Hypothalamus (tissue), 51 donors: ENCODE data around the gene PRSS12.
"Not testable (repeated sequence)": the region's sequence is repeated elsewhere in the genome, so short reads cannot be mapped to it uniquely, and the experiment has no call there.

Experiments
- DNase-seq, 51 donors: peaks; one replicate each; lab custom pipeline; 2025; lab: John Stamatoyannopoulos, UW

PRSS12 gene

DNA sequence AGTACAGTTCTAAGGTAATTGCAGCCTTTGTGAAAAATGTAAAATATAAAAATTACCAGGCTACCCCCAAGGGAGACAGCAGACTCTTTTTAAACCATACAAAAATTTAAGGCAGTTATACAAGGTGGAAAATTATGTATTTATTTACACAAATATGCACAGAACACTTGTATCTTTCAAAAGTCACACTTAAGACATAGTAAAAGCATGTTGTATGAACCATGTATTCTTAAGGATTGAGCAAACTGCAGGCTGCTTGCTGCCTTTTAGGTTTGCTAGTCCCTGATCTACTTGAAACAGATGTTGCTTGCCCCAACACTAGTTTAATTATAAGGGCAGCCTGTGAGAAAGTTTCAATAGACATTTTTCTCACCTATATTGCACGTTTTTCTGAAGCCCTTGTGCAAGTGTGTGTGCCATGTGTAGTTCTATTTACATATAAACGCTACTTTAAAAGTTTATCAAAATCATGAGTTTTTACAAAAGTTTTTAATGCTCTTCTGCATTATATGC, 72.8 kb downstream of the PRSS12 start:
- no peak for DNase-seq

DNA sequence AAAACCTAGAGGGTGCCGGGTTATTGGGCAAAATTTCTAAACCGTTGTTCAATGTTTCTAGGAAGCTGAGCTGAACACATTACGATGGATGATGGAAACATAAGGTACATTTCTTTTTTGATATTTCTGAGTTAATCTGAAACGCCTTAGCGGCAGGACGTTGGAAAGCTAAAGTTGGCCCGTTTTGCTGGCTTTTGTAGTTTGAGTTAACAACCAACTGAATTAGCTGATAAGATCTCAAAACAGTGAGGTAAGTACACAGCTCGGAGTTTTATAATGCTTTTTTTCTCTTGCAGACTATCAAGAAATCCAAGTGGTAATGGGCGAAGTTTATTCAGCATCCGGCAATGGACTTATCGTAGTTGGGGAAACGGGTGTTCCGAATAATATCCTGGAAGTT, 73.5 kb downstream of the PRSS12 start:
- DNase-seq, result no peak

DNA sequence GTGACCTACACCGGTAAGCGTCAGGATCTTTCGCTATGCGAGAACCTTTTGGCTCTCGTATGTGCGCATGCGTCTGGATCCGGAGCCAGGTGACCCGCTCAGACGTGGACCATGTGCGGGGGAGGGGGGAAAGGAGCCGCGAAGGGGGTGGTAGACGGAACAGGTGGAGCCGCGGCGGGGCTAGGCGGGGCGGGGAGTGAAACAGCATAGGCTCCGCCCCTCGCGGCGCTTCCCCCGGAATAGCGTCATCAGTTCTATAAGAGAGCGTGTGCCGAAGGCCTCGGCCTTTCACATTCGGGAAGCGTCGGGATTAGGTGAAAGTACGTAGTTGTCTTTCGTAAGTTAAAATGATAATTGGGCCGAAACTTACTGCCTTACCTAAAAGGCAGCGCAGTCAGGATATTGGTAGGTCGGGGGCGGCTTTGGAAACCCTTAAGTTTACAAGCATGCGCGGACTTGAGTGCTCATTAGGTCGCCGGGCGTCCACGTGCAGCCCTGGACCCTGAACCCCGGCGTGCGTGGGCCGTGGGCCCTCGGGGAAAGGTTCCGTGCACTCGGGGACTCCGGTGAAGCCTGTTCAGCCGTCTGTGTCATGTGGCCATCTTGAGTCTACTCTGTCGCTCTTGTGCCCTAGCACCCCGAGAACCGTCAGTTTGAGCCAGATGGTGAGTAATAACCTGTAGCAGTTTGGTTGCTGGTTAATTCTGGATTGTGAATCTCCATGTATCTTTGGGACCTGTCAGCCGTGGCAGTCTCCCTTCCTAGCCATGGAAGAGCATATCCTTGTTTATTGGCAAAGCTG, 74.1 kb downstream of the PRSS12 start:
- DNase-seq, result peak; percentile 45 to 96 (median 85)

DNA sequence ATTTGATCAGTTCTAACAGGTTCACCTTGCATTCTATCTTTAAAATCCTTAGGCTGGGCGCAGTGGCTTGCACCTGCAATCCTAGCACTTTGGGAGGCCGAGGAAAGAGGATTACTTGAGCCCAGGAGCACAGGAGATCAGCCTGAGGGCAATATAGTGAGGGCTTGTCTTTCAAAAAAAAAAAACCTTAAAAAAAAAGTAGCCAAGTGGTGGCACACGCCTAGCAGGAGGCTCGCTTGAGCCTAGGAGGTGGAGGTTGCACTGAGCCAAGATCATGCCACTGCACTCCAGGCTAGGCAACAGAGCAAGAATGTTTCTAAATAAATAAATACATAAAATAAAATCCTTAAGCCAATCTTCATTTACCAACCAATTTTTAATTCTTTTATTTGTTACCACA, 75.6 kb downstream of the PRSS12 start:
- DNase-seq, result no peak

DNA sequence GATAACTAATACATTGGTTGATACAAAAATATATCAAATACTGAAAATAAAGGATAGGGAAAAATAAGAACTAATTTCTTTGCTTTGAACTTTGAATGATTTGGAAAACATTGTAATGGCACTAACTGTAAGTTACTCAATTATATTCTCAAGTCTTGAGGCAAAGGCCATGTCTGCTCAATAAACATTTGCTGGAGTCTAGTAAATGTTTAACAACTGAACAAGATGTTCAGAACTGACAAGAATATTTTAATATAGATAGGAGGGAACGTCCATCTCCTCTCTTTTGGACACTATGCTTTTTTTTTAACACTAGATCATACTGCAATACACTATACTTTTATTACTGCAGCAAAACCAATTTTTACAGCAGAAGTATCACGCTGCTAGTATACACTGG, 76.2 kb downstream of the PRSS12 start:
- no peak for DNase-seq

DNA sequence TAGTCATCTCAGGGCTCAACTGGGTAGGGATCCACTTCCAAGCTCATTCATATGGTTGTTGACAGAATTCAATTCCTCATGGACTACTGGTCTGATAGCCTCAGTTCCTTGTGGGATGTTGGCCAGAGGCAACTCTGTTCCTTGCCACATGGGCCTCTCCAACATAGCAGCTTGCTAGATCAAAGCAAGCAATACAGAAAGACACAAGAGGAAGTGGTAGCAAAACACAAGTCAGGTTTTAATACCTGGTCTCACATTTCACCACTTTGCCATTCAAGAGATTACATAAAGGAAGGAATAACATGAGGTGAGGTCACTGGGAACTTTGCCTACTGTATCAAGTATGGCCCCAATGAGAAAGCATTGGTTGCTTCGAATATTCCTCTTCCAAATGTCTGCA, 79.2 kb downstream of the PRSS12 start:
- DNase-seq, result no peak

DNA sequence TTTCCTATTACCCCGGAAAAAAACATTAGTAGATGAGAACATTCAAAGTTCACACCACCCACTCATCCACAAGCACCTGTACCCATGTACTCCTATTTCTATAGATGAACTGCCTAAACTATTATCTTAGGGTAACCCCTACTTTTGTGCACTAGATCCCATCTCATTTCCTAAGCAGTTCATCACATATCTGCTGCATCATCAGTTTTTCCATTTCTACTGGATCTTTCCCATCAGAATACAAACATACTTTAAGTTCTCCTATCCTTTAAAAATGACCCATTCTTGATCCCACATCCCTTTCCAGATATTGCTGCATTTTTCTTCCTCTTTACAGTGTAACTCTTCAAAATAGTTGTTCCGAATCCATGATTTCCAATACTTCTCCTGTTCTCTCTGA, 81.0 kb downstream of the PRSS12 start:
- no peak for DNase-seq

DNA sequence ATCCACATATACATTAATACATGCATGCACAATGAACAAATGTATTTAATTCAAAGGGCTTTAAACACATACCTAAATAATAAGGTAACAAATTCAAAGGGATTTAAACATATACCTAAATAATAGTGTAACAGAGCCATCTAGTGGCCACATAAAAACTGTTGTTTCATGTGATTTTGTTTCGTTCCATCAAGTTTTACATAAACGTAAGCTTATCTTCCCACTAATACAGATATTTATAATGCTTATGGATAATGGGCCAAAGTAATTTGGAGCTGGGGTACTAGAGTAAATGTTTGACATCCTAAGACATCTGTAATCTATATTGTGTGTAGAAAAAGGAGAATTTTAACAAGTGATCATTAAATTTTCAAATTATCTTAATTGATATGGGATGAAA, 82.3 kb downstream of the PRSS12 start:
- DNase-seq, result no peak

DNA sequence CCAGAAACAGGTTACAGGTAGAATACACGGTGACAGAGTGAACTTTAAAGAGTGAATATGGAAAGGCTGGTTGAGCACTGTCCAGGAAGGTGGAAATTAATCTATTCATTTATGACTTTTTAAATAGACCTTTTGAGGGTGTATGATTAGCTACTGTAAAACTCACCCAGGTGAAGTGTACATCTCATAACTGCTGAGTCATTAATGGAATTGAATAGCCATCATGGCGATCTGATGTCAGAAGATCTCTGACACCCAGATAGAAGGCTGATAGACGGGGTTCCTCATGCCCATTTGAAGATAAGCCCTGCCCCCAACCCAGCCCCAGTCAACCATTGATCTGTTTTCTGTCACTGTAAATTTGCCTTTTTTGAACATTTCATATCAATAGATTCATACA, 84.0 kb downstream of the PRSS12 start:
- no peak for DNase-seq

DNA sequence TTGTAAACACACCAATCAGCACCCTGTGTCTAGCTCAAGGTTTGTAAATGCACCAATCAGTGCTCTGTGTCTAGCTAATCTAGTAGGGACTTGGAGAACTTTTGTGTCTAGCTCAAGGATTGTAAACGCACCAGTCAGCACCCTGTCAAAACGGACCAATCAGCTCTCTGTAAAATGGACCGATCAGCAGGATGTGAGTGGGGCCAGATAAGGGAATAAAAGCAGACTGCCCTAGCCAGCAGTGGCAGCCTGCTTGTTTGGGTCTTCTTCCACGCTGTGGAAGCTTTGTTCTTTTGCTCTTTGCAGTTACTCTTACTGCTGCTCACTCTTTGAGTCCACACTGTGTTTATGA, 86.7 kb downstream of the PRSS12 start:
- not testable (repeated sequence) for DNase-seq

DNA sequence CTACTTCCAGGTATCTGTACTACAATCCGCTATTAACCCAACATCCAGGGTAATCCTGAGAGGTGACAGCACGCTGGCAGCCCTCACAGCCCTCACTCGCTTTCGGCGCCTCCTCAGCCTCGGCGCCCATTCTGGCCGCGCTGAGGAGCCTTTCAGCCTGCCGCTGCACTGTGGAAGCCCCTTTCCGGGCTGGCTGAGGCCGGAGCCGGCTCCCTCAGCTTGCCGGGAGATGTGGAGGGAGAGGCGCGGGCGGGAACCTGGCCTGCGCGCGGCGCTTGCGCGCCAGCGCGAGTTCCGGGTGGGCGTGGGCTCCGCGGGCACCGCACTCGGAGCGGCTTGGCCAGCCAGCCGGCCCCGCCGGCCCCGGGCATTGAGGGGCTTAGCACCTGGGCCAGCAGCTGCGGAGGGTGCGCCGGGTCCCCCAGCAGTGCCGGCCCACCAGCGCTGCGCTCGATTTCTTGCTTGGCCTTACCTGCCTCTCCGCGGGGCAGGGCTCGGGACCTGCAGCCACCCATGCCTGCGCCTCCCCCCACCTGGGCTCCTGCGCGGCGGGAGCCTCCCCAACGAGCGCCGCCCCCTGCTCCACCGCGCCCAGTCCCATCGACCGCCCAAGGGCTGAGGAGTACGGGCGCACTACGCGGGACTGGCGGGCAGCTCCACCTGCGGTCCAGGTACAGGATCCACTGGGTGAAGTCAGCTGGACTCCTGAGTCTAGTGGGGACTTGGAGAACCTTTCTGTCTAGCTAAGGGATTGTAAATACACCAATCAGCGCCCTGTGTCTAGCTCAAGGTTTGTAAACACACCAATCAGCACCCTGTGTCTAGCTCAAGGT, 87.3 kb downstream of the PRSS12 start:
- DNase-seq, result peak in 5 of 51 donors; percentile 3 to 20 (median 12)

DNA sequence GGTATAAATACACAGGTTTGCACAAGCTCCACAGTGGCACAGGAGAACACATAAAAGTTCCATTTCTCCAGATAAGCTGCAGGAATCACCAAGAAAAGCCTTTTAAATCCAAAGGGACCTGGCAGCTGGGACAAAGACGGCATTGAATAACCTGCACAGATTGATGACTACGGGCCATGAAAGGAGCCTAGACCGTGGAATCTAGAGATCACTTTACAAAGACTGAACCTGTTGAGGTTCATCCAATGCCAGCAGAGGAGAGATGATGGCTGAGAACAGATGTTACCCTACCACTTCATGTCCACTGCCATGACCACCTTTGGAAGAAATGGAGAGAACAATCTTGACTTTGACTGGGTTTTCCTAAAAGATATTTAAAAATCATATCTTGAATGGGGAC, 88.7 kb downstream of the PRSS12 start:
- no peak for DNase-seq

DNA sequence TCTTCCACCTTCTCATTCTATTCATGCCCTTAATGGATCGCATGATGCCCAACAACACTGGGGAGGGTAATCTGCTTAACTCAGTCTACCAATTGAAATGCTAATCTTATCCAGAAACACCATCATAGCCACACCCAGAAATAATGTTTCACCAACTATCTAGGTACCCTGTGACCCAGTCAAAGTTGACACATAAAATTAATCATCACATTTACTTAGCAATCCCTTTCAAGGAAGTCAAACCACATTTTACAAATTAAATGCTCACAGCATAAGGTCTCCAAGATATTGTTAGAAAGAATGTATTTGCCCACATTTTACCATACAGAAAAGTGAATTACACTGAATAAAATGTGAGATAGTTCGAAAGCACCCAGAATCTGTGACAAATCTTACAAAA, 92.5 kb downstream of the PRSS12 start:
- no peak for DNase-seq

DNA sequence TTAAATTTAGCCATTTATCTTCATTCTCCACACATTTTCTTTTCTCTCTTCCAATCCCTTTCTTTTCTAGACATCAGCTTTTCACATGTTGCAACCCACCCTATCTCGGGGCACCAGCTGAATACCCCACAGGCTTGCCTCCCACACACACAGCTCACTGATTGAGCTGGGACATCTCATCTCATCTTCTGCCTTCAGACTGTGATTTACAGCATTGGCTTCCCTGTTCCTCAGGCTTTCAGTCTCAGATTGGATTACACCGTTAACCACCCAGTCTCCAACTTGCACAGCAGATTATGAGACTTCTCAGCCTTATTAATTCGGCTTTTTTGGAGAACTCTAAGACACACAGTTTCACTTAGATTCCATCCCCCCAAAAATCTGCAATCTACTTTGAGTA, 93.7 kb downstream of the PRSS12 start:
- no peak for DNase-seq

DNA sequence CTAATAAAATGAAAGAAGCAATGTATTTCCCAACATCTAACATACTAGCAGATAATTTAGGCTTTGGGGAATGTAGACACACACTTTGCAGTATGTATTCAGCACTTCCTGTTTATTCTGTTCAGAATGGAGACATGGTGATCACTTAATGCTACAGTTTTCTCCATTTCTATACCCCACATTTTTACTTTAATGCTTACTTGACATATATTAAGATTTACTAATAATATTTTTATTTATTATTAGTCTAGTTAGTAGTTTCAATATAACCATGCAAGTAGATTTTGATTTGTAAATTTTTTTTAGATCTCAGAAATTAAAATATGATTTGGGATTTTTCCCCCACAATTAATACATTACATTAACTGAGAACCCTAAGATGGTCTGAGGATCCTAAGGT, 98.4 kb downstream of the PRSS12 start:
- no peak for DNase-seq

DNA sequence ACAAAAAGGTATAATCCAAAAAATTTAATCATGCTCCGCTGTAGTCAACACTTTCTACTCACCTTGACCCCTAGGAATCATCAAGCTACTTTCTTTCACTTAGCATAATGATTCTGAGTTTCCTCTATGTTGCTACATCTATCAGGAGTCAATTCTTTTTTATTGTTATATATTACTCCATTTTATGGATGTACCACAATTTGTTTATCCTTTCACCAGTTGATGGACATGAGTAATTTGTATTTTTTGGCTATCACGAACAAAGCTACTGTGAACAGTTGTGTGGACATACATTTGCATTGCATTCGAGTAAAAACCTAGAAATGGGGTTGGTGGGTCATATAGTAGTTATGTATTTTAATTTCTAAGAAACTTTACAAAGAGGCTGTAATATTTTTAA, 102.9 kb downstream of the PRSS12 start:
- no peak for DNase-seq

DNA sequence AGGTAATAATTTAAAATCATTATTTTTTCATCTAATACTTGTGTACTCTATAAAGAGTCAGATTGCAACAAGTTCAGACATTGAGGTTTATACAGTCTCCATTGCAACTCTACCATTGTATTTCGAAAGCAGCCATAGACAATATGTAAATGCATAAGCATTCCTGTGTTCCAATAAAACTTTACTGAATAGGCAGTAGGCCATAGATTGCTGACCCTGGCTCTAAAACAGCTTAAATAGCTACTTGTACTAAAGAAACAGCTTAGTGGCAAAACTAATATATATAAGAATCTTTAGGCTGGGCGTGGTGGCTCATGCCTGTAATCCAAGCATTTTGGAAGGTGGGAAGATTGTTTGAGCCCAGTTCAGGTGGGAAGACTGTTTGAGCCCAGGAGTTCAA, 115.3 kb downstream of the PRSS12 start:
- DNase-seq, result no peak

DNA sequence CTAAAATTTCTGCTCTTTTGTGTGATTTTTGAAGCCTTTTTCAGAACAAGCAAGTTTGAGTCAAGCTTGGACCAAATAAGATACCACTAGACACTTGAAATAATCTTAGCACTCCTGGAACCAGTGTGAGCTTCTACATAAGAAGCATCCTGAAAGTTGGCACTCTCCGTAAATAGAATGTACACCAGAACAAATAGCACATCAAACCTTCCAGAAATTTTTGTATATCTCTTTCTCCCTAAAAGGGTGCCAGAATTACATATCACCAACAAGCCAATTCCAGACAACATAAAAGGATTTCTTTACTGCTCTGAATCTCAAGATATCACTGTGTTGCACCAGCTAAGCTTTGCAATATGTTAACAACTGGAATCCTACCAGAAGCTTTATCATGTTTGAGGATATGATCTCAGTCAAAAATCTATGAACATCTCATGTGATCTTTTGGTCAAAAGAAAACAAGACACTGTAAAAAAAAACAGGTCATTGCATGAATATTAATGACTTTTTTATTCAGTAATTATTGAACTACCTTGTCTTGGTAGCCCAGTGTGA, 117.2 kb downstream of the PRSS12 start:
- no peak for DNase-seq
